ENCODE measurements around the gene AVEN. TPM values are rescaled to one million over a fixed set of nuclear protein-coding genes. Genes with fewer than 3 reads are reported as not detected.
A peak's percentile ranks its signal among the peaks of the same experiment; 100 is the strongest.

AVEN gene
- total and polyA plus RNA-seq, 2 of the 13 experiments (the other 11 are each of a cell fraction or from before 2014, with no cell fraction given), result 4.4 to 17.5 TPM

DNA sequence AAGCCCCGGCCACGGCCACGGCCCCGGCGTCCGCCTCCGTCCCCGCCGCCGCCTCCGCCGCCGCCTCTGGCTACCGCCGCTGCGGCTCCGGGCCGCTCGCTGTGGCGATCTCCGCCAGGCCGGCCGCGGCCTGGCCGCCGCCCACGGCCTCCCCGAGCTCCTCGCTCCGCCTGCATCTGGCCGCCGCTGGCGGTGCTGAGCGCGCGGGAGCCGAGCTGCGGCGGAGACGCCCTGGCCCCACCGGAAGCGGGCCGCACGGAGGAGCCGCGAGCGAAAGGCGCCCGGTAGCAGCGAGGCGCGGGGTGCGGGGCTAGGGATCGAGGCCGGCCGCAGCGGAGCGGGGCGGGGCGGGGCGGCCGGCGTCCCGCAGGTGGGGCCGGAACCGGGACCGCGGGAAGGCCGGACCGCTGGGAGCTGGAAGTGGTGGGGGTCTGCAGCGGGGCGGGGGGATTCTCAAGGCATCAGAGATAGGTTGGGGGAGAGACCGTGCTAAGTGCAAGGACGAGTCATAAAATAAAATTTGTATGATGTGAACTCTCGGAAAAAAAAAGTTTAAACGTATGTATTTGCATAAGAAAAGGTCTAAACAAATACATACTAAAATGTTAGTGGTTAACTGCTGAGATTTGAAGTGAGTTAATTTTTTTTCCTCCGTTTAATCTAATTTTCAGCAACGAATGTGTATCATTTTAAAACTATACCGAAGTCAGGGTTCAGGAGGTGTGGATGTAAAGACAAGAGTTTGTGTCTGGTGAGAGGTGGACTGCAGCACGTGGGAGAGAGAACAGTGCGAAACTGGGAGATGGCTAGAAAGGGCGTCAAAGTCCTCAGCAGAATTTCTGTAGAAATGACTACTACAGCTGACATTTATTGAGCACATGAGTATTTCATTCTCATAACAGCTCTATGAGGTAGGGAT is at the start of gene AVEN (continued):
- TF ChIP-seq HNRNPLL (IDR thresholded peaks at IDR 0.05; ENCODE audit: low read depth, low read length, poor library complexity, severe bottlenecking), result peak; percentile 49
- TF ChIP-seq KMT2A (CRISPR knock-in tag; IDR thresholded peaks at IDR 0.05), result no peak
- TF ChIP-seq ZNF563 (CRISPR knock-in tag; IDR thresholded peaks at IDR 0.05), result peak; percentile 19
- TF ChIP-seq RCOR2 (CRISPR knock-in tag; IDR thresholded peaks at IDR 0.05), result no peak
- no peak for TF ChIP-seq TP53 (CRISPR knock-in tag; conservative IDR thresholded peaks at IDR 0.05)
- peak; percentile 15; the same call in 1 of the 2 replicates for TF ChIP-seq IRX3 (CRISPR knock-in tag; IDR thresholded peaks at IDR 0.05; ENCODE audit: borderline replicate concordance, low read depth)
- TF ChIP-seq, protein P1, sequence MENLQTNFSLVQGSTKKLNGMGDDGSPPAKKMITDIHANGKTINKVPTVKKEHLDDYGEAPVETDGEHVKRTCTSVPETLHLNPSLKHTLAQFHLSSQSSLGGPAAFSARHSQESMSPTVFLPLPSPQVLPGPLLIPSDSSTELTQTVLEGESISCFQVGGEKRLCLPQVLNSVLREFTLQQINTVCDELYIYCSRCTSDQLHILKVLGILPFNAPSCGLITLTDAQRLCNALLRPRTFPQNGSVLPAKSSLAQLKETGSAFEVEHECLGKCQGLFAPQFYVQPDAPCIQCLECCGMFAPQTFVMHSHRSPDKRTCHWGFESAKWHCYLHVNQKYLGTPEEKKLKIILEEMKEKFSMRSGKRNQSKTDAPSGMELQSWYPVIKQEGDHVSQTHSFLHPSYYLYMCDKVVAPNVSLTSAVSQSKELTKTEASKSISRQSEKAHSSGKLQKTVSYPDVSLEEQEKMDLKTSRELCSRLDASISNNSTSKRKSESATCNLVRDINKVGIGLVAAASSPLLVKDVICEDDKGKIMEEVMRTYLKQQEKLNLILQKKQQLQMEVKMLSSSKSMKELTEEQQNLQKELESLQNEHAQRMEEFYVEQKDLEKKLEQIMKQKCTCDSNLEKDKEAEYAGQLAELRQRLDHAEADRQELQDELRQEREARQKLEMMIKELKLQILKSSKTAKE (CRISPR knock-in tag; IDR thresholded peaks at IDR 0.05; ENCODE audit: borderline replicate concordance), result no peak
- 0 out of 2 replicates have a peak, but pooled peaks have one; percentile 3 for TF ChIP-seq PRDM15 (CRISPR knock-in tag; IDR thresholded peaks at IDR 0.05)
- no peak for TF ChIP-seq MAFG (CRISPR knock-in tag; IDR thresholded peaks at IDR 0.05)
- TF ChIP-seq ZSCAN9 (CRISPR knock-in tag; IDR thresholded peaks at IDR 0.05; ENCODE audit: borderline replicate concordance), result no peak
- no peak for TF ChIP-seq EED (CRISPR knock-in tag; IDR thresholded peaks at IDR 0.05)
- TF ChIP-seq SIX1 (CRISPR knock-in tag; IDR thresholded peaks at IDR 0.05; ENCODE audit: borderline replicate concordance), result no peak
- TF ChIP-seq FOSL1 (CRISPR knock-in tag; IDR thresholded peaks at IDR 0.05; ENCODE audit: borderline replicate concordance), result no peak
- TF ChIP-seq GABPB1 (CRISPR knock-in tag; IDR thresholded peaks at IDR 0.05), result peak; percentile 71
- TF ChIP-seq ZNF83 (CRISPR knock-in tag; IDR thresholded peaks at IDR 0.05; ENCODE audit: borderline replicate concordance), result no peak
- TF ChIP-seq ZNF207 (IDR thresholded peaks at IDR 0.05; ENCODE audit: borderline replicate concordance), result no peak
- TF ChIP-seq FOSL2 (CRISPR knock-in tag; IDR thresholded peaks at IDR 0.05), result no peak
- TF ChIP-seq SP4 (CRISPR knock-in tag; IDR thresholded peaks at IDR 0.05), result 0 out of 2 replicates have a peak, but pooled peaks have one; percentile 1
- no peak for TF ChIP-seq KAT2B (IDR thresholded peaks at IDR 0.05; ENCODE audit: borderline replicate concordance, low read depth, low read length)
- no peak for TF ChIP-seq ZNF570 (CRISPR knock-in tag; IDR thresholded peaks at IDR 0.05; ENCODE audit: borderline replicate concordance)
- peak; percentile 10 for TF ChIP-seq ASH2L (IDR thresholded peaks at IDR 0.05; ENCODE audit: insufficient read length, low read depth, low read length)
- no peak for TF ChIP-seq POLR2AphosphoS5 (IDR thresholded peaks at IDR 0.05; ENCODE audit: low read depth, low read length)
- TF ChIP-seq, protein P2, sequence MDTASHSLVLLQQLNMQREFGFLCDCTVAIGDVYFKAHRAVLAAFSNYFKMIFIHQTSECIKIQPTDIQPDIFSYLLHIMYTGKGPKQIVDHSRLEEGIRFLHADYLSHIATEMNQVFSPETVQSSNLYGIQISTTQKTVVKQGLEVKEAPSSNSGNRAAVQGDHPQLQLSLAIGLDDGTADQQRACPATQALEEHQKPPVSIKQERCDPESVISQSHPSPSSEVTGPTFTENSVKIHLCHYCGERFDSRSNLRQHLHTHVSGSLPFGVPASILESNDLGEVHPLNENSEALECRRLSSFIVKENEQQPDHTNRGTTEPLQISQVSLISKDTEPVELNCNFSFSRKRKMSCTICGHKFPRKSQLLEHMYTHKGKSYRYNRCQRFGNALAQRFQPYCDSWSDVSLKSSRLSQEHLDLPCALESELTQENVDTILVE (CRISPR knock-in tag; IDR thresholded peaks at IDR 0.05), result no peak; the same call in 1 of the 2 replicates
- TF ChIP-seq ZNF138 (CRISPR knock-in tag; IDR thresholded peaks at IDR 0.05; ENCODE audit: low read depth), result no peak

Measured in HepG2 (cell line).